Naive thymus-derived CD4-positive, alpha-beta T cell (primary cell): ENCODE measurements around the gene EXOC5. TPM values are rescaled to one million over a fixed set of nuclear protein-coding genes. Genes with fewer than 3 reads are reported as not detected.
A peak's percentile ranks its signal among the peaks of the same experiment; 100 is the strongest.
"Not testable (repeated sequence)": the region's sequence is repeated elsewhere in the genome, so short reads cannot be mapped to it uniquely, and the experiment has no call there.

Experiments used
- ATAC-seq: fragments of 150-1000 bp; cut with Tn5 transposase; 2 replicates; pipeline ENCODE4 v1.10.0; 2021; ENCODE audit warnings: mild to moderate bottlenecking, moderate library complexity
- CTCF ChIA-PET: fragments of 350-600 bp; sonication (Branson Sonifier 250); formaldehyde crosslinking; loops from one replicate; lab custom pipeline; 2021; ENCODE audit warnings: antibody characterized with exemption; lab: Charles Lee
- POLR2A ChIA-PET: fragments of 350-600 bp; sonication (Branson Sonifier 250); formaldehyde crosslinking; loops from one replicate; lab custom pipeline; 2021; ENCODE audit warnings: antibody characterized with exemption, inconsistent platforms; lab: Charles Lee
- DNase-seq, 9 donors: peaks; one replicate each; pipeline versions ENCODE4 v3.0.0 to v3.0.0-alpha.2; 2020 to 2022; ENCODE audit warnings: mixed read lengths in 1 of 9
- H3K27ac ChIP-seq: one replicate; pipeline ENCODE4 v1.7.0; 2013; ENCODE audit warnings: mild to moderate bottlenecking, low read depth, low read length, moderate library complexity
- H3K27me3 ChIP-seq, 2 donors: one replicate each; pipeline ENCODE4 v1.7.0; 2013; ENCODE audit warnings: low read length in 2 of 2, mild to moderate bottlenecking in 2 of 2, moderate library complexity in 2 of 2; ENCODE audit not compliant: control insufficient read depth in 2 of 2, insufficient read depth in 2 of 2
- H3K36me3 ChIP-seq, 3 experiments: 1 replicate in 2 of 3; 2 replicates in 1 of 3; pipeline ENCODE4 v1.7.0; 2013; ENCODE audit warnings: low read length in 3 of 3, mild to moderate bottlenecking in 3 of 3, moderate library complexity in 1 of 3; ENCODE audit not compliant: insufficient read depth in 3 of 3, control insufficient read depth in 2 of 3
- H3K4me1 ChIP-seq, 2 donors: one replicate each; pipeline ENCODE4 v1.7.0; 2013; ENCODE audit warnings: low read length in 2 of 2, mild to moderate bottlenecking in 2 of 2, moderate library complexity in 1 of 2; ENCODE audit not compliant: control insufficient read depth in 2 of 2, insufficient read depth in 2 of 2
- H3K4me3 ChIP-seq: 2 replicates; pipeline ENCODE4 v1.7.0; 2013; ENCODE audit warnings: mild to moderate bottlenecking, low read length
- H3K9me3 ChIP-seq, 3 experiments: 1 replicate in 2 of 3; 2 replicates in 1 of 3; pipeline ENCODE4 v1.7.0; 2013; ENCODE audit warnings: low read length in 3 of 3; ENCODE audit not compliant: control insufficient read depth in 2 of 3
- H3K27ac Mint-ChIP-seq, 9 donors: one replicate each; pipeline ENCODE4 v1.8.0; 2020 to 2022; ENCODE audit warnings: mixed read lengths in 9 of 9, mild to moderate bottlenecking in 8 of 9, moderate library complexity in 5 of 9, inconsistent platforms in 2 of 9
- H3K27me3 Mint-ChIP-seq, 5 donors: one replicate each; pipeline ENCODE4 v1.8.0; 2021 to 2022; ENCODE audit warnings: mixed read lengths in 5 of 5, mild to moderate bottlenecking in 1 of 5
- H3K36me3 Mint-ChIP-seq, 5 donors: one replicate each; pipeline ENCODE4 v1.8.0; 2020 to 2022; ENCODE audit warnings: mixed read lengths in 5 of 5, mild to moderate bottlenecking in 3 of 5, inconsistent platforms in 1 of 5
- H3K4me1 Mint-ChIP-seq, 7 donors: one replicate each; pipeline ENCODE4 v1.8.0; 2020 to 2022; ENCODE audit warnings: mixed read lengths in 7 of 7, mild to moderate bottlenecking in 3 of 7, inconsistent platforms in 1 of 7
- H3K4me3 Mint-ChIP-seq, 10 donors: one replicate each; pipeline ENCODE4 v1.8.0; 2020 to 2022; ENCODE audit warnings: mild to moderate bottlenecking in 10 of 10, mixed read lengths in 10 of 10, moderate library complexity in 6 of 10, inconsistent platforms in 2 of 10
- H3K9me3 Mint-ChIP-seq, 11 donors: one replicate each; pipeline ENCODE4 v1.8.0; 2020 to 2022; ENCODE audit warnings: mixed read lengths in 11 of 11, mild to moderate bottlenecking in 4 of 11, inconsistent platforms in 1 of 11, moderate library complexity in 1 of 11
- intact Hi-C, 2 donors: fragments of 100-400 bp; cut with micrococcal nuclease; formaldehyde crosslinking; loops; one replicate each; pipeline ENCODE4 v1.15.1; 2023
- polyA plus RNA-seq, 2 donors: library from polyadenylated mRNA; unstranded; fragments of 300-500 nt; fragmentation: Illumina TruSeq; gene quantifications; one replicate each; pipeline ENCODE4 v1.2.3, GENCODE V29; 2021
- total RNA-seq, 6 experiments: library from RNA in 5 of 6; stranded (reverse) in 5 of 6; gene quantifications; 1 replicate in 5 of 6; 2 replicates in 1 of 6; pipeline ENCODE4 v1.2.3 and lab custom pipeline; 2021 to 2026

Gene EXOC5
- total and polyA plus RNA-seq, 7 experiments from 2014 or later, result 27.3 to 71.6 (median 46.8) TPM

GRCh38 chr14:57244106-57244505 is 24.6 kb downstream of the EXOC5 start:
- DNase-seq (no peak), ATAC-seq (no peak)
- H3K4me1 Mint-ChIP-seq, result no peaks in the 10 kb centered on the region
- intact Hi-C loops, result no loop called here
- Histone ChIP-seq H3K36me3 (peaks cover 0 to 18% (median 0%) of the 10 kb centered on the region in 3 experiments), H3K27me3 (no peaks in the 10 kb centered on the region), H3K4me3 (no peak overlapping the region), H3K27ac (no peak overlapping the region), H3K9me3 (no peaks in the 10 kb centered on the region), H3K4me1 (no peaks in the 10 kb centered on the region)
- no peaks in the 10 kb centered on the region for H3K27me3 Mint-ChIP-seq
- CTCF ChIA-PET, result no interaction called here
- no peak overlapping the region for H3K4me3 Mint-ChIP-seq
- H3K9me3 Mint-ChIP-seq, result no peaks in the 10 kb centered on the region
- POLR2A ChIA-PET, result interaction anchor here (0.8 kb wide), 1 partner anchor 24 kb away, joined by 3 read pairs; no protein-coding TSS in a partner anchor
- peaks cover 0 to 20% (median 5%) of the 10 kb centered on the region in 5 donors for H3K36me3 Mint-ChIP-seq
- no peak overlapping the region for H3K27ac Mint-ChIP-seq

- Mint-ChIP-seq H3K9me3 (no peaks in the 10 kb centered on the region), H3K36me3 (peaks cover 0 to 25% (median 7%) of the 10 kb centered on the region in 5 donors)
- POLR2A ChIA-PET, result no interaction called here
Measured at GRCh38 chr14:57243320-57243719, 25.4 kb downstream of the EXOC5 start.

GRCh38 chr14:57240115-57240514 is 28.6 kb downstream of the EXOC5 start:
- ATAC-seq, CTCF ChIA-PET, H3K27ac ChIP-seq, H3K9me3 Mint-ChIP-seq, H3K9me3 ChIP-seq, H3K27ac Mint-ChIP-seq, H3K4me1 ChIP-seq, H3K4me3 ChIP-seq, H3K27me3 Mint-ChIP-seq, POLR2A ChIA-PET, intact Hi-C loops, H3K4me3 Mint-ChIP-seq, H3K4me1 Mint-ChIP-seq, DNase-seq, H3K27me3 ChIP-seq: not testable (repeated sequence)
- peaks cover 0 to 26% (median 8%) of the 10 kb centered on the region in 5 donors for H3K36me3 Mint-ChIP-seq
- H3K36me3 ChIP-seq, result peaks cover 0 to 19% (median 0%) of the 10 kb centered on the region in 3 experiments

More at GRCh38 chr14:57243320-57243719, 25.4 kb downstream of the EXOC5 start:
- Mint-ChIP-seq H3K4me1 (no peaks in the 10 kb centered on the region), H3K27me3 (no peaks in the 10 kb centered on the region), H3K4me3 (no peak overlapping the region), H3K27ac (no peak overlapping the region)
- Histone ChIP-seq H3K4me1 (no peaks in the 10 kb centered on the region), H3K27me3 (no peaks in the 10 kb centered on the region), H3K36me3 (peaks cover 0 to 20% (median 0%) of the 10 kb centered on the region in 3 experiments), H3K27ac (no peak overlapping the region), H3K4me3 (no peak overlapping the region), H3K9me3 (no peaks in the 10 kb centered on the region)
- no peak for DNase-seq
- intact Hi-C loops, result no loop called here
- no peak for ATAC-seq
- CTCF ChIA-PET, result no interaction called here

GRCh38 chr14:57232006-57232405 is 36.7 kb downstream of the EXOC5 start:
- Histone ChIP-seq H3K27me3 (no peaks in the 10 kb centered on the region), H3K4me1 (no peaks in the 10 kb centered on the region), H3K36me3 (peaks cover 0 to 25% (median 0%) of the 10 kb centered on the region in 3 experiments), H3K9me3 (no peaks in the 10 kb centered on the region), H3K27ac (no peak overlapping the region), H3K4me3 (no peak overlapping the region)
- ATAC-seq (no peak), DNase-seq (no peak)
- ChIA-PET CTCF (no interaction called here), POLR2A (no interaction called here)
- H3K4me1 Mint-ChIP-seq, result peaks cover 0 to 2% (median 0%) of the 10 kb centered on the region in 7 donors
- peaks cover 0 to 4% (median 1%) of the 10 kb centered on the region in 11 donors for H3K9me3 Mint-ChIP-seq
- H3K27me3 Mint-ChIP-seq, result no peaks in the 10 kb centered on the region
- H3K27ac Mint-ChIP-seq, result peak overlapping the region in 2 of 9 donors; percentile 21 to 28
- H3K36me3 Mint-ChIP-seq, result peaks cover 12 to 53% (median 45%) of the 10 kb centered on the region in 5 donors
- no peak overlapping the region for H3K4me3 Mint-ChIP-seq
- intact Hi-C loops, result loop anchor here in 1 of 2 donors (5.0 kb wide), 1 partner anchor 55 kb away; no protein-coding TSS in a partner anchor

- H3K9me3 ChIP-seq, H3K4me3 Mint-ChIP-seq, DNase-seq, H3K27me3 Mint-ChIP-seq, POLR2A ChIA-PET, H3K27me3 ChIP-seq, H3K4me3 ChIP-seq, H3K27ac ChIP-seq, H3K4me1 ChIP-seq, ATAC-seq, H3K9me3 Mint-ChIP-seq, H3K4me1 Mint-ChIP-seq: not testable (repeated sequence)
- peaks cover 0 to 20% (median 0%) of the 10 kb centered on the region in 3 experiments for H3K36me3 ChIP-seq
- intact Hi-C loops, result loop anchor here (5.0 kb wide), 1 partner anchor 39 kb away; the partner anchor contains the start of genes AP5M1 (in 2 of the 2) and EXOC5 (in 2 of the 2)
- peak overlapping the region in 1 of 9 donors; percentile 40 for H3K27ac Mint-ChIP-seq
- peaks cover 17 to 64% (median 56%) of the 10 kb centered on the region in 5 donors for H3K36me3 Mint-ChIP-seq
- CTCF ChIA-PET, result interaction anchor here (0.7 kb wide), 1 partner anchor 11 kb away, joined by 4 read pairs; no protein-coding TSS in a partner anchor
Measured at GRCh38 chr14:57228320-57228719, 40.4 kb downstream of the EXOC5 start.

- ChIA-PET POLR2A (no interaction called here), CTCF (no interaction called here)
- no peaks in the 10 kb centered on the region for H3K4me1 ChIP-seq
- DNase-seq (no peak), ATAC-seq (no peak)
- H3K9me3 ChIP-seq, result no peaks in the 10 kb centered on the region
- peak overlapping the region in 1 of 9 donors; percentile 29 for H3K27ac Mint-ChIP-seq
- peaks cover 17 to 66% (median 50%) of the 10 kb centered on the region in 5 donors for H3K36me3 Mint-ChIP-seq
- no peak overlapping the region for H3K4me3 ChIP-seq
- H3K4me1 Mint-ChIP-seq, result peaks cover 0 to 6% (median 0%) of the 10 kb centered on the region in 7 donors
- H3K4me3 Mint-ChIP-seq, result no peak overlapping the region
- no peaks in the 10 kb centered on the region for H3K27me3 ChIP-seq
- H3K36me3 ChIP-seq, result peaks cover 0 to 25% (median 0%) of the 10 kb centered on the region in 3 experiments
- no peaks in the 10 kb centered on the region for H3K27me3 Mint-ChIP-seq
- intact Hi-C loops, result loop anchor here (5.0 kb wide), 1 partner anchor 40 kb away; the partner anchor contains the start of genes AP5M1 (in 2 of the 2) and EXOC5 (in 2 of the 2)
- peaks cover 0 to 4% (median 1%) of the 10 kb centered on the region in 11 donors for H3K9me3 Mint-ChIP-seq
- H3K27ac ChIP-seq, result no peak overlapping the region
Measured at GRCh38 chr14:57227083-57227482, 41.6 kb downstream of the EXOC5 start.
